ENCODE results near the gene NALCN. TPM values are rescaled to one million over a fixed set of nuclear protein-coding genes. Genes with fewer than 3 reads are reported as not detected.

NALCN gene
- total and polyA plus RNA-seq, 2 of the 8 experiments (the other 6 are each of a cell fraction or from before 2014, with no cell fraction given) = 0.26 to 0.54 TPM

DNA sequence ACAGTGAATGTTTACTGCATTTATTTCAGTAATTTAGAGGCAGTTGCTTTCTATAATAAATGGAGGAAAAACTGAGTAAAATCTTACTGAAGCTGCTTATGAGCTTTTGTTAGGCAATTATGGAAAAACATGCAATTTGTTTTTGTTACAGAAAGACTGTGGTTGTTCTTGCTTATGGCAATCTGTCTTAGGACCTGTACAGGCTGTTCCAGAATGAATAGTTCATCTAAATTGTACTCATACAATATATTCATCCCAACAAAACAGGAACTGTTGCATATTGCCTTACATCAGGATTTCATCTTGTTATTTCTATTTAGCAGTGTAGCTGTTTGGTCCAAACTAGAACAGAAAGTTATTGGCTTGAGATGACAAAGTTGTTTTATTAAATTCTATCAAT, 199.2 kb downstream of the NALCN start:
- Histone ChIP-seq H3K9me3 (ENCODE audit: insufficient read depth in 2 of 2, low read depth in 1 of 2, low read length in 1 of 2) (no peaks in the 10 kb centered on the region), H3K56ac (replicated peaks; ENCODE audit: insufficient read length, low read depth, low read length) (no peak overlapping the region), H2BK12ac (ENCODE audit: low read depth, low read length) (no peak overlapping the region), H3K4me2 (ENCODE audit: insufficient read depth in 1 of 2, low read depth in 2 of 2, low read length in 2 of 2) (no peak overlapping the region), H3K27me3 (replicated peaks in 1 of 4; ENCODE audit: control insufficient read depth in 3 of 4, extremely low read depth in 1 of 4, insufficient read depth in 3 of 4, low read length in 3 of 4) (no peaks in the 10 kb centered on the region), H4K91ac (replicated peaks; ENCODE audit: insufficient read length, low read length) (no peak overlapping the region), H2BK20ac (ENCODE audit: low read length) (no peak overlapping the region), H3K18ac (ENCODE audit: extremely low read depth, low read length) (no peak overlapping the region), H3K79me1 (ENCODE audit: low read depth, low read length) (no peaks in the 10 kb centered on the region), H2BK120ac (replicated peaks; ENCODE audit: low read depth, low read length) (no peak overlapping the region), H3K9ac (replicated peaks in 1 of 4; ENCODE audit: extremely low read depth in 1 of 4, low read depth in 3 of 4, low read length in 3 of 4) (no peak overlapping the region), H3K23ac (ENCODE audit: insufficient read length) (no peak overlapping the region), H3K36me3 (ENCODE audit: control insufficient read depth in 2 of 4, insufficient read depth in 4 of 4, low read length in 3 of 4) (no peaks in the 10 kb centered on the region), H2BK5ac (ENCODE audit: low read depth, low read length) (no peak overlapping the region), H4K8ac (ENCODE audit: extremely low read depth, insufficient read depth, low read length) (no peak overlapping the region), H4K5ac (ENCODE audit: insufficient read length, low read depth, low read length) (no peak overlapping the region), H2AFZ (ENCODE audit: low read length) (no peak overlapping the region), H3K79me2 (ENCODE audit: control insufficient read depth in 1 of 2, insufficient read depth in 2 of 2, low read length in 2 of 2) (no peaks in the 10 kb centered on the region), H3K14ac (ENCODE audit: insufficient read length) (no peak overlapping the region), H4K20me1 (replicated peaks in 1 of 2; ENCODE audit: control insufficient read depth in 1 of 2, insufficient read depth in 2 of 2, low read length in 2 of 2) (no peaks in the 10 kb centered on the region), H3K4ac (replicated peaks; ENCODE audit: insufficient read length, low read depth, low read length) (no peak overlapping the region), H3K23me2 (ENCODE audit: low read depth, low read length) (no peaks in the 10 kb centered on the region), H3K4me3 (ENCODE audit: extremely low read depth in 1 of 4, insufficient read depth in 2 of 4, low read depth in 3 of 4, low read length in 4 of 4) (no peak overlapping the region), H2AK5ac (ENCODE audit: low read depth, low read length) (no peak overlapping the region), H2BK15ac (ENCODE audit: low read length) (no peak overlapping the region), H3K4me1 (replicated peaks in 1 of 4; ENCODE audit: control insufficient read depth in 3 of 4, insufficient read depth in 4 of 4, low read length in 3 of 4) (no peaks in the 10 kb centered on the region), H3K27ac (ENCODE audit: low read depth, low read length) (no peak overlapping the region)
- ChIA-PET POLR2A (ENCODE audit: partially characterized antibody) (no interaction called here), CTCF (ENCODE audit: partially characterized antibody) (no interaction called here)
- DNase-seq (ENCODE audit: low read depth in 1 of 2, low spot score in 2 of 2) = no peak
- FAIRE-seq = no peak
- TF ChIP-seq POLR2A (IDR thresholded peaks at IDR 0.05; ENCODE audit: control extremely low read depth in 1 of 2, low read depth in 2 of 2, low read length in 2 of 2) (no peak), EP300 (IDR thresholded peaks at IDR 0.05; ENCODE audit: borderline replicate concordance in 1 of 2, low read depth in 2 of 2, low read length in 2 of 2) (no peak), YY1 (IDR thresholded peaks at IDR 0.05; ENCODE audit: low read depth, low read length) (no peak), SUZ12 (IDR thresholded peaks at IDR 0.05; ENCODE audit: low read length) (no peak)

Measured in H1 (cell line).